NB4 (cell line): ENCODE measurements around the gene CD276.
"Not testable (repeated sequence)": the region's sequence is repeated elsewhere in the genome, so short reads cannot be mapped to it uniquely, and the experiment has no call there.

Source experiments
- MAX ChIP-seq: IDR thresholded peaks from 2 replicates; pipeline ENCODE4 v1.6.1; 2011; ENCODE audit warnings: low read depth, low read length
- POLR2A ChIP-seq: IDR thresholded peaks from 2 replicates; pipeline ENCODE4 v1.6.1; 2011; ENCODE audit warnings: mild to moderate bottlenecking; ENCODE audit not compliant: insufficient read length; ENCODE audit errors: extremely low read depth
- TF ChIP-seq, protein P1 (sequence below): IDR thresholded peaks from one replicate; pipeline ENCODE4 v1.5.1; 2012; ENCODE audit warnings: low read depth, low read length

DNA sequence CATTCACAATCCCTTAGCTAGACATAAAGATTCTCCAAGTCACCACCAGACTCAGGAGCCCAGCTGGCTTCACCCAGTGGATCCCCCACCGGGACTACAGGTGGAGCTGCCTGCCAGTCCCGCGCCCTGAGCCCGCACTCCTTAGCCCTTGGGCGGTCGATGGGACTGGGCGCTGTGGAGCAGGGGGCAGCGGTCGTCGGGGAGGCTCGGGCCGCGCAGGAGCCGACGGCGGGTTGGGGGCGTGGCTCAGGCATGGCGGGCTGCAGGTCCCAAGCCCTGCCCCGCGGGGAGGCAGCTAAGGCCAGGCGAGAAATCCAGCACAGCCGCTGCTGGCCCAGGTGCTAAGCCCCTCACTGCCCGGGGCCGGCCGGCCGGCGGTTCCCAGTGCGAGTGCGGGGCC is 47.9 kb downstream of the CD276 start:
- not testable (repeated sequence) for TF ChIP-seq POLR2A, MAX
- TF ChIP-seq, protein P1, sequence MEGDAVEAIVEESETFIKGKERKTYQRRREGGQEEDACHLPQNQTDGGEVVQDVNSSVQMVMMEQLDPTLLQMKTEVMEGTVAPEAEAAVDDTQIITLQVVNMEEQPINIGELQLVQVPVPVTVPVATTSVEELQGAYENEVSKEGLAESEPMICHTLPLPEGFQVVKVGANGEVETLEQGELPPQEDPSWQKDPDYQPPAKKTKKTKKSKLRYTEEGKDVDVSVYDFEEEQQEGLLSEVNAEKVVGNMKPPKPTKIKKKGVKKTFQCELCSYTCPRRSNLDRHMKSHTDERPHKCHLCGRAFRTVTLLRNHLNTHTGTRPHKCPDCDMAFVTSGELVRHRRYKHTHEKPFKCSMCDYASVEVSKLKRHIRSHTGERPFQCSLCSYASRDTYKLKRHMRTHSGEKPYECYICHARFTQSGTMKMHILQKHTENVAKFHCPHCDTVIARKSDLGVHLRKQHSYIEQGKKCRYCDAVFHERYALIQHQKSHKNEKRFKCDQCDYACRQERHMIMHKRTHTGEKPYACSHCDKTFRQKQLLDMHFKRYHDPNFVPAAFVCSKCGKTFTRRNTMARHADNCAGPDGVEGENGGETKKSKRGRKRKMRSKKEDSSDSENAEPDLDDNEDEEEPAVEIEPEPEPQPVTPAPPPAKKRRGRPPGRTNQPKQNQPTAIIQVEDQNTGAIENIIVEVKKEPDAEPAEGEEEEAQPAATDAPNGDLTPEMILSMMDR: not testable (repeated sequence)
